ENCODE measurements around the gene IL6ST.
"Not testable (repeated sequence)": the region's sequence is repeated elsewhere in the genome, so short reads cannot be mapped to it uniquely, and the experiment has no call there.

IL6ST gene

GRCh38 chr5:55994495-55994997 is at the start of gene IL6ST:
Gene IL6ST (minus strand): TSS chr5:55994963. CDS start chr5:55976278, 18,685 bp downstream.
- DNase-seq (ENCODE audit: low read depth), result no peak

GRCh38 chr5:56039985-56040384 is 45.2 kb upstream of the IL6ST start:
- no peak for DNase-seq (ENCODE audit: low read depth)

DNA sequence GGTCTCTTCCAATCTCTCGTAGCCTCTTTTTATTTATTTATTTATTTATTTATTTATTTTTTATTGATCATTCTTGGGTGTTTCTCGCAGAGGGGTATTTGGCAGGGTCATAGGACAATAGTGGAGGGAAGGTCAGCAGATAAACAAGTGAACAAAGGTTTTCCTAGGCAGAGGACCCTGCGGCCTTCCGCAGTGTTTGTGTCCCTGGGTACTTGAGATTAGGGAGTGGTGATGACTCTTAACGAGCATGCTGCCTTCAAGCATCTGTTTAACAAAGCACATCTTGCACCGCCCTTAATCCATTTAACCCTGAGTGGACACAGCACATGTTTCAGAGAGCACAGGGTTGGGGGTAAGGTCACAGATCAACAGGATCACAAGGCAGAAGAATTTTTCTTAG is 43.4 kb upstream of the IL6ST start:
- DNase-seq (ENCODE audit: low read depth), result not testable (repeated sequence)

DNA sequence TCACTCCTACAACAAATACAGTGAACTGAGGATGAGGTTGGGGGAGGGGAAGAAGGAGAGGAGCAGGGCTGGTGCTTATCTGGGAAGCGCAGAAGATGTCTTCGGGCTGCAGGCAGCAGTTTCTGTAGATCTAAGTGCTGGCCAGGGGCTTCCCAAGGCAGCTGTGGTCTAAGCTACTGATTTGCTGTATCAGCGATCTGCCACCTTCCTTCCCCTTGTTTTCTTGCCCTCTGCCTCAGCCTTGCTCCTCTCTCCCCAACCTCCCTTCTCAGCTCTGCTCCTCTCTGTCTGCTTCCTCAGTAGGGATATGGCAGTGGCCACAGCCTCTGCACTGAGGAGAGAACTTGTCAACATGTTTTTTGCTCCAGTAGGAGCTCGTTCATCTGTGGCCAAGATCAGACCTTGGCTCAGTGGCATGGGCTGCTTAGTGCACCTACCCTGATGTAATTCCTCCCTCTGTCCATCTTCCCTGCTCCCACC is 42.8 kb upstream of the IL6ST start:
- no peak for DNase-seq (ENCODE audit: low read depth)

DNA sequence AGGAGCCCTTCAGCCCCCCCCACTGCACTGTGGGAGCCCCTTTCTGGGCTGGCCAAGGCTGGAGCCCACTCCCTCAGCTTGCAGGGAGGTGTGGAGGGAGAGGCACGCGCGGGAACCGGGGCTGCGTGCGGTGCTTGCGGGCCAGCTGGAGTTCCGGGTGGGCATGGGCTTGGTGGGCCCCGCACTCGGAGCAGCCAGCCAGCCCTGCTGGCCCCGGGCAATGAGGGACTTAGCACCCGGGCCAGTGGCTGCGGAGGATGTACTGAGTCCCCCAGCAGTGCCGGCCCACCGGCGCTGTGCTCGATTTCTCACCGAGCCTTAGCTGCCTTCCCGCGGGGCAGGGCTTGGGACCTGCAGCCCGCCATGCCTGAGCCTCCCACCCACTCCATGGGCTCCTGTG is 40.6 kb upstream of the IL6ST start:
- DNase-seq (ENCODE audit: low read depth), result not testable (repeated sequence)

- DNase-seq (ENCODE audit: low read depth), result not testable (repeated sequence)
Measured at GRCh38 chr5:56029871-56030630, 35.3 kb upstream of the IL6ST start.

- no peak for DNase-seq (ENCODE audit: low read depth)
Measured at GRCh38 chr5:56029457-56029856, 34.7 kb upstream of the IL6ST start.

DNA sequence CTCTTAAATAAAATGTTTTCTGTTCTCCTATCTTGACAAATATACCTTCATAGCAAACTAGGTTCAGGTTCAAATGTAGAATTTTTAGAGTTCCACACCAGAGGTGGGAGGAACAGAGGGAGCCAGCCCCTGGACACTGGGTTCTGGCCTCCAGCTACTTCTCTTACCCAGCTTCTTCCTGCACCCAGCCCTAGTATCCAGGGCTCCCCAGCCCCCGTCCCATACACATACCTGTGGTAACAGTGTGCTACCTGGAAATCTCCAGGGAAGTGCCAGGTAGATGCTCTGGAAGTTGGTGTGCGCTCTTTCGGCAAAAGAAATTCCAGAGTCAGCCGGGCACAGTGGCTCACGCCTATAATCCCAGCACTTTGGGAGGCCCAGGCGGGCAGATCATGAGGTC is 33.9 kb upstream of the IL6ST start:
- no peak for DNase-seq (ENCODE audit: low read depth)

GRCh38 chr5:56026863-56027300 is 32.1 kb upstream of the IL6ST start:
- DNase-seq (ENCODE audit: low read depth), result no peak

- DNase-seq (ENCODE audit: low read depth), result no peak
Measured at GRCh38 chr5:56025151-56025885, 30.6 kb upstream of the IL6ST start.

- no peak for DNase-seq (ENCODE audit: low read depth)
Measured at GRCh38 chr5:56024810-56025150, 30.0 kb upstream of the IL6ST start.

DNA sequence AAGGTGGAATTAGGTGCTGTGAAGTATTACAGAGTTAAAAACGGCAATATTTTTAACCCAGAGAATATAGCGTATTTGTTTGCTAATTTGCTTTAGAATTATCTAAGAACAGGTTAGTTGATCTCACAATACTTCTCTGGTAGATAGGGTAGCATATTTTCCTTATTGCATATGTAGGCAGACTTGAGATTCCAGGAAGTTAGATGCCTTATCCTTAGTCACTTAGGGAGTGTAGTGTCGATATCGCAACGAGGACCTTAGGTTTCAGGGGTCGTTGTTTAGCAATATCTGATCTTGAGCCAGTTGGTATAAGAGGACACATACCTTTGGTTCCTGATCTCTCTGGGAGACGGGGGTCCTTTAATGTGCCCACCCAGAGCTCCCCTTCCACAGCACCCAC is 28.5 kb upstream of the IL6ST start:
- DNase-seq (ENCODE audit: low read depth), result no peak

GRCh38 chr5:56019306-56020272 is 24.8 kb upstream of the IL6ST start:
- no peak for DNase-seq (ENCODE audit: low read depth)

- DNase-seq (ENCODE audit: low read depth), result no peak
Measured at GRCh38 chr5:56018832-56019231, 24.1 kb upstream of the IL6ST start.

GRCh38 chr5:56014701-56015100 is 19.9 kb upstream of the IL6ST start:
- DNase-seq (ENCODE audit: low read depth), result not testable (repeated sequence)

DNA sequence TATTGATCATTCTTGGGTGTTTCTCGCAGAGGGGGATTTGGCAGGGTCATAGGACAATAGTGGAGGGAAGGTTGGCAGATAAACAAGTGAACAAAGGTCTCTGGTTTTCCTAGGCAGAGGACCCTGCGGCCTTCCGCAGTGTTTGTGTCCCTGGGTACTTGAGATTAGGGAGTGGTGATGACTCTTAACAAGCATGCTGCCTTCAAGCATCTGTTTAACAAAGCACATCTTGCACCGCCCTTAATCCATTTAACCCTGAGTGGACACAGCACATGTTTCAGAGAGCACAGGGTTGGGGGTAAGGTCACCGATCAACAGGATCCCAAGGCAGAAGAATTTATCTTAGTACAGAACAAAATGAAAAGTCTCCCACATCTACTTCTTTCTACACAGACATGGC is 19.2 kb upstream of the IL6ST start:
- DNase-seq (ENCODE audit: low read depth), result not testable (repeated sequence)

- DNase-seq (ENCODE audit: low read depth), result no peak
Measured at GRCh38 chr5:56012281-56012963, 17.7 kb upstream of the IL6ST start.

DNA sequence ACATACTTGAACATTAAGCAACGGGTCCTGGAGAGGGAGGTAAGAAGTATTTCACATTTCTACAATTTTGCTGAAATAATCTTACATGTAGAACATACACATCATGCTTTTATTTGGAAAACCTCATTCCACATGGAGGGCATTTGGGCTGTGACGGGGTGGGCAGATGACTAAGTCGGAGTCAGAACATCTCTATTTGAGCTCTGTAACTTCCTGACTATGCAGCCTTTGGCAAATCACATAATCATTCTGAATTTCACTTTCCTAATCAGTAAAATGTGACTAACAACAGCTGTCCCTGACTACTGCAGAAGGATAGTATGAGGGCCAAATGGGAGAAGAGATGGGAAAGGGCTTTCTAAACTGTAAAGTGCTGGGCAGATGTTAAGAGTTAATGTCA is 17.1 kb upstream of the IL6ST start:
- DNase-seq (ENCODE audit: low read depth), result no peak

DNA sequence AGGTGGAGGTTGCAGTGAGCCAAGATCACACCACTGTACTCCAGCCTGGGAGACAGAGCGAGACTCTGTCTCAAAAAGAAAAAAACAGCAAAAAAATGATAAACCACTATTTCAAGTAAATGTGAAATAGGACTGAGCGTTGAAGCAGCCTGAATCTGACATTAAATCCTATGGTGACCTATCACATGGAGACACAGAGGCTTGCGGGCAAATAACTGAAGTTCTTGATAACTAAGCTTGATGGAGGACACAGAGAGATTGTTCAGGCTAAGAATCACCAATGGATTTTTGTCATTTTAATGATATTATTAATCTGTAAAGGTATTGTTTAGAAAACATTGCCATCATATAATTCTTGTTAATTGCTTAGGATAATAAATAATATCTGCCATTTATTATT is 15.7 kb upstream of the IL6ST start:
- DNase-seq (ENCODE audit: low read depth), result no peak

DNA sequence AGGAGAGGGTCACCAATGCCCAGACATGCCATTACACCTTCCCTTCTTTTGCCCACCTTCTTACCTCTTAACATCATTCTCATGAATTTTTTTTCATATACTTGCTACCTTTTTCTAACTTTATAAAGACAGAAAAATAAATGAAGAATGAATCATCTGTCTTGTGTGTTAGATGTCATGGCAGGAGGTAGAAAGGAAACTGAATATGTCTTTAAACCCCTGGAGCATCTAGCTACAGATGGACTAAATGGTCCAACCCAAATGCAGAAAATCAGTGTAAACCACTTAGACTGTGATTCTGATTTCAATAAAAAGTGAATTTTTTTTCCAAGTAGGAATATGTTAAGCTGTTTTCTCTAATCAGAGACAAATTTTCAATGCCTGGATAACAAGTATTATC is 11.8 kb upstream of the IL6ST start:
- DNase-seq (ENCODE audit: low read depth), result no peak

GRCh38 chr5:56006094-56006493 is 11.3 kb upstream of the IL6ST start:
- DNase-seq (ENCODE audit: low read depth), result no peak

All from stimulated activated CD8-positive, alpha-beta memory T cell treated with anti-CD3 and anti-CD28 coated beads, Interleukin-15, amount 100 ng/mL, for 24 hours (primary cell).